AG10803 (cell line): ENCODE measurements around the gene MGMT.

ENCODE experiments used
- DNase-seq: peaks from one replicate; pipeline ENCODE4 v3.0.0; 2010; ENCODE audit warnings: low read depth
- H3K4me3 ChIP-seq: 2 replicates; pipeline ENCODE4 v1.5.1; 2011; ENCODE audit warnings: mild to moderate bottlenecking, low read length, control low read depth
- TF ChIP-seq, protein P1 (sequence below): conservative IDR thresholded peaks from 2 replicates; pipeline ENCODE4 v1.5.1; 2011; ENCODE audit warnings: mild to moderate bottlenecking, low read length, control low read depth, inconsistent platforms

The MGMT gene

DNA sequence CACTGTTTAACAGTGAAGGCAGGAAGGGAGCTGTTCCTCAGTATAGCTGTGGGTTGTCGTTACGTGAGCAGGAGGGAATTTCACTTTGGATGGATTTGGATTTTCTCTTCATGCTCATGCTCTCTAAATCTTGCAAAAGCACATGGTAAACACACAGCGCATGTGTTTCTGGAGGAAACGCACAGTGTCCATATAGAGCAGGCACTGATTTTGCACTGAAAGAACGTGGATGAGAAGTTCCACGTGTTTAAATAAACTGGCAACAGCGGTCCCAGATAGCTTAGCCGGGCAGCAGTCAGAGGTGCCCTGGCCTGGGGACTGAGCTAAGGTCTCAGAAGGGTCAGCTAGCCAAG lies 188.6 kb downstream of the MGMT start:
- no peak overlapping the region for H3K4me3 ChIP-seq
- no peak for DNase-seq
- TF ChIP-seq, protein P1, sequence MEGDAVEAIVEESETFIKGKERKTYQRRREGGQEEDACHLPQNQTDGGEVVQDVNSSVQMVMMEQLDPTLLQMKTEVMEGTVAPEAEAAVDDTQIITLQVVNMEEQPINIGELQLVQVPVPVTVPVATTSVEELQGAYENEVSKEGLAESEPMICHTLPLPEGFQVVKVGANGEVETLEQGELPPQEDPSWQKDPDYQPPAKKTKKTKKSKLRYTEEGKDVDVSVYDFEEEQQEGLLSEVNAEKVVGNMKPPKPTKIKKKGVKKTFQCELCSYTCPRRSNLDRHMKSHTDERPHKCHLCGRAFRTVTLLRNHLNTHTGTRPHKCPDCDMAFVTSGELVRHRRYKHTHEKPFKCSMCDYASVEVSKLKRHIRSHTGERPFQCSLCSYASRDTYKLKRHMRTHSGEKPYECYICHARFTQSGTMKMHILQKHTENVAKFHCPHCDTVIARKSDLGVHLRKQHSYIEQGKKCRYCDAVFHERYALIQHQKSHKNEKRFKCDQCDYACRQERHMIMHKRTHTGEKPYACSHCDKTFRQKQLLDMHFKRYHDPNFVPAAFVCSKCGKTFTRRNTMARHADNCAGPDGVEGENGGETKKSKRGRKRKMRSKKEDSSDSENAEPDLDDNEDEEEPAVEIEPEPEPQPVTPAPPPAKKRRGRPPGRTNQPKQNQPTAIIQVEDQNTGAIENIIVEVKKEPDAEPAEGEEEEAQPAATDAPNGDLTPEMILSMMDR: no peak

DNA sequence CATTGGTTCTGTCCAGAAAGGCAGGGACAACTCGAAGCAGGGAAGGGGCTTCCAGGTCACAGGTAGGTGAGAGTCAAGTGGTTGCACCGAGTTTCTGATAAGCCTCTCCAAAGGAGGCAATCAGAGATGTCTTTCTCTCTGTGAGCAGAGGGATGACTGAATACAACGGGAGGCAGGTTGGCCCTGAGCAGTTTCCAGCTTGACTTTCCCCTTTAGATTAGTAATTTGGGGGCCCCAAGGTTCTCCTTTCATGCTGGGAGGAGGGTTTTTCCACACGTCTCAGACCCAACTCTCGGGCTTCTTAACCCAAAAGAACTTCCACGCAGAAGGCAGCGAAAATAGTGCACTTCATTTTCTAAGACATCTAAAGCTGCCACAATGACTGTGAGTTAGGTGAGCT lies 189.6 kb downstream of the MGMT start:
- no peak overlapping the region for H3K4me3 ChIP-seq
- TF ChIP-seq, protein P1: no peak
- no peak for DNase-seq

DNA sequence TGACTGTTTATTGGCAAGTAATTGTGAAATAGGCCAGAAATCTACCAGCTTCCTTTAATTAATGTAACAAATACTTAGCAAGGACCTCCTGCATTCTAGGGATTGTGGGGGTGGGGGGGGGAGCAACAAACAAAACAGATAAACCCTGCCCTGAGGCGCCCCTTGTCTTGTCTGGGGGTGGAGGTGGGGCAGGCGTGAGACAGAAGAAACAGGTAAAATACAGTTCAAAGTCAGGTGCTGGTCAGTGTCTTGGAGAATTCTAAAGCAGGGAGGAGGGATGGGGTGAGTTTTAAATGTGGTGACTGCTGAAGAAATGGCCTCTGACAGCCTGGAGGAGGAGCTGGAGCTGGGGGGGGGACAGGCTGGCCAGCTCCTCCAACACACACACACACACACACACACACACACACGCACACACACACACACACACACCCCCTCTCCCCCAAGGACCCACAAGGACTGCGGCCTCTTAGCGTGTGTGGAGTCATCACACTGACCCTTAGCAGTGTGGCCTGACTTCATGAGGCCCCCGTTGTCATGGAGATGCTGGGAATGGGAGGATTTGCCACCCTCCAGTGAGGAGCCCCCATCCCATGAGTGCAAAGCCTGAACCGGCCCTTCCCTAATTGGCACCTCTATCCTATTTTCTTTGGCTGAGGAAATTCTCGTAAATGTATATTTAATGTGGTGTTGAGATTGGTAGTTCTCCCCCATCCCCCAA lies 190.4 kb downstream of the MGMT start:
- DNase-seq: no peak
- no peak overlapping the region for H3K4me3 ChIP-seq
- TF ChIP-seq, protein P1: no peak

DNA sequence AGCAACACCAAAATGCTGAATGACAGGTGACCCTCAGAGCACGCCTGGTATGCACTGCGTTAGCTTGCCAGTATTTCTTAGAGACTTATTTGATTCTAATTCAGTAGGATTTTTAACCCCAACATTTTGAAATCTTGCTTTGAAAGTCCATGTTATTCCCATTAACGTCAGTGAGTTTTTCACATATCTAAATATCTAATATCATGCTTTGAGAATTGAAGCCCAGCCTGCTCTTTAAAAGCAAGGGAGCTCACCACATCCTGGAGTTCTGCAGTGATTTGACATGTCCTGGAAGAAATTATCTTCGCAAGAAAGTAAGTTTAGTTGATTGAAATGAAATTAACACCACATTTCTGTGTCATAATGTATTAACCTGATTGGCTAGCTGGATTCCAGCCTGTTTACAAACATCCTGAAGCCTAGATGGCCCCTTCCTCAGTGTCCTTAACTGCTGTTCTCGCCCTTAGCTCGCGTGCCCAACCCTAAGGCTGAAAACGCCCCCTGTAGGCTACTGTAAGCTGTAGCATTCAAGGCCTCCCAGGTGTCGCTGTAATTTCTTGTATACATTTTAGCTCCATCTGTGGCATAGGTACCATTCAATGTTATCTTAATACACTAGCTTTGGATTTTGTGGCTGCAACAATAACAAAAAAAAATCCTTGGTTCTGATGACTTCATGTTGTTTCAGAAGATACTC lies 191.5 kb downstream of the MGMT start:
- TF ChIP-seq, protein P1: peak; percentile 23
- no peak overlapping the region for H3K4me3 ChIP-seq
- no peak for DNase-seq

DNA sequence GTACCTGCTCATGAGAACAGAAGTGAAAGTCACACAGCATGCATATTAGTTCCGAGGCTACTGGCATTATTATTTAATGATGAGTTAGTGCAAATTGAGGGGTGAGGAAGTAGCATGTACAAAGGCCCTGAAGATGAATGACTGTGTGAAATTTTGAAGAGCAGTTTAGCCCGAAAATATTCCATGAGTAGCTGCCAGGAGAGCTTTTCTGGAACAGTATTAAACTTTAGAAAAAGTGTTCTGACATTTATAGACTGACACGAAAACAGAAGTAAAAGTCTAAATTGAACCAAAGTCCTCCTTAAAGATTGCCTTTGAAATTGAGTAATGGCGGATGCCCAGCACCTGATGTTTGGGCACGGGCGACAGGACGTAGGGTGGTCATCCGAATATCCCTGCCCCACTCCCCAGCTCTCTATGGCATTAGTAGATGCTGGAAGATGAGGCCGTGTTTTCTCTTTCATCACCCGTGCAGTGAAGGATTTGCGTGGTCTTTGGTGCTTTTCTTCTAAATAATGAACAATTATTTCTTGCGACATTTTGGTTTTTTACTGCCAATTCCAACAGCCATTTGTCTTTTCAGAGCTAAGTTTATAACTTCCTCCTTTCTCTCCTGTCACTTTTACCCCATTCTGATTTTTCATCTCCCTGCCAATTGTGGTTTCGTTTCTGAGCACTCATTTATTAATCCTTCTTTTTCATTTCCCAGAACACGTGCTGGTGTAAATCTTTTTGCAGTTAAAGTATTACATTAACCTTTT lies 192.6 kb downstream of the MGMT start:
- peak; percentile 16 for DNase-seq

DNA sequence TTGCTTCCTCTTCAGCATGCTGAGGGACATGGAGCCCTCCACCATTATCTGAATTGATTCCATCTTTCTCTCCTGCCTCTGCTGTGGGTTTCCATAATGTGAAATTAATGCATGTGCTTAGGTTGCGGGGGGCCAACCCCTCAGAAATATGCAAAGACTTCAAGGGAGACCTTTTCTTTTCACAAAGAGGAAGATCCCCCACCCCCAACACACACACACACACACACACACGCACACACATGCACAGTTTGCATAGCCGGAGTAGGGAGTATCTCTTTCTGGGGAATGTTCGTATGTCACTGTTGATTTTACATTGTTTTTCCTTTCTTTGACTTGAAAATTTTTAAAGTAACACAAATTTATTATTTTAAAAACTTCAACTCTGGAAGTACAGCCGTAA lies 193.5 kb downstream of the MGMT start:
- DNase-seq: no peak
- H3K4me3 ChIP-seq: no peak overlapping the region
- TF ChIP-seq, protein P1: no peak

More for the DNA sequence above, 192.6 kb downstream of the MGMT start:
- TF ChIP-seq, protein P1: no peak
- H3K4me3 ChIP-seq: no peak overlapping the region
